DND-41 (cell line): Measurements from ENCODE around the gene ASIC3.

ENCODE experiments used
- ATAC-seq: fragments of 200-7000 bp; cut with Tn5 transposase; 3 replicates; pipeline ENCODE4 v1.9.1; 2021; ENCODE audit warnings: low read depth; ENCODE audit not compliant: insufficient read depth
- DNase-seq: peaks from one replicate; pipeline ENCODE4 v3.0.0-alpha.2; 2020
- H2AFZ ChIP-seq: 2 replicates; pipeline ENCODE4 v1.6.0; 2012; ENCODE audit warnings: low read depth, low read length
- H3K27ac ChIP-seq: 2 replicates; pipeline ENCODE4 v1.5.1; 2012; ENCODE audit warnings: low read length, inconsistent platforms
- H3K27me3 ChIP-seq: fragments of 200-600 bp; sonication (generic); 2 replicates; pipeline ENCODE4 v1.6.0; 2012; ENCODE audit warnings: low read length, mild to moderate bottlenecking, inconsistent platforms; ENCODE audit not compliant: insufficient read depth, poor library complexity
- H3K36me3 ChIP-seq: 2 replicates; pipeline ENCODE4 v1.5.1; 2012; ENCODE audit warnings: low read length, inconsistent platforms; ENCODE audit not compliant: insufficient read depth
- H3K4me1 ChIP-seq: 2 replicates; pipeline ENCODE4 v1.5.1; 2012; ENCODE audit warnings: mild to moderate bottlenecking, low read length; ENCODE audit not compliant: insufficient read depth
- H3K4me2 ChIP-seq: 2 replicates; pipeline ENCODE4 v1.6.0; 2012; ENCODE audit warnings: mild to moderate bottlenecking, moderate library complexity, low read length, inconsistent platforms; ENCODE audit not compliant: insufficient read depth
- H3K4me3 ChIP-seq, 2 experiments: fragments of 200-600 bp in 1 of 2; shearing (Covaris generic) in 1 of 2; 2 replicates each; pipeline ENCODE4 v1.5.1; 2012 to 2016; ENCODE audit warnings: inconsistent platforms in 2 of 2, low read length in 2 of 2, mild to moderate bottlenecking in 2 of 2, low read depth in 1 of 2, moderate library complexity in 1 of 2
- H3K79me2 ChIP-seq: 2 replicates; pipeline ENCODE4 v1.6.0; 2012; ENCODE audit warnings: low read length, inconsistent platforms; ENCODE audit not compliant: insufficient read depth
- H3K9ac ChIP-seq: 2 replicates; pipeline ENCODE4 v1.6.0; 2012; ENCODE audit warnings: low read depth, mild to moderate bottlenecking, inconsistent platforms, low read length, moderate library complexity
- H3K9me3 ChIP-seq: 2 replicates; pipeline ENCODE4 v1.5.1; 2012; ENCODE audit warnings: low read length, moderate library complexity, mild to moderate bottlenecking, inconsistent platforms; ENCODE audit not compliant: insufficient read depth, severe bottlenecking
- H4K20me1 ChIP-seq: 2 replicates; pipeline ENCODE4 v1.6.0; 2012; ENCODE audit warnings: low read length; ENCODE audit not compliant: insufficient read depth
- EZH2 ChIP-seq: IDR thresholded peaks from 3 replicates; pipeline ENCODE4 v1.6.1; 2012; ENCODE audit warnings: borderline replicate concordance, low read depth, mild to moderate bottlenecking, moderate library complexity, low read length, inconsistent platforms; ENCODE audit not compliant: severe bottlenecking
- TF ChIP-seq, protein P1 (sequence below): IDR thresholded peaks from 2 replicates; pipeline ENCODE4 v1.5.1; 2012; ENCODE audit warnings: borderline replicate concordance, low read length, moderate library complexity, mild to moderate bottlenecking; ENCODE audit not compliant: poor library complexity, severe bottlenecking; ENCODE audit errors: extremely low read depth

ASIC3 gene

DNA sequence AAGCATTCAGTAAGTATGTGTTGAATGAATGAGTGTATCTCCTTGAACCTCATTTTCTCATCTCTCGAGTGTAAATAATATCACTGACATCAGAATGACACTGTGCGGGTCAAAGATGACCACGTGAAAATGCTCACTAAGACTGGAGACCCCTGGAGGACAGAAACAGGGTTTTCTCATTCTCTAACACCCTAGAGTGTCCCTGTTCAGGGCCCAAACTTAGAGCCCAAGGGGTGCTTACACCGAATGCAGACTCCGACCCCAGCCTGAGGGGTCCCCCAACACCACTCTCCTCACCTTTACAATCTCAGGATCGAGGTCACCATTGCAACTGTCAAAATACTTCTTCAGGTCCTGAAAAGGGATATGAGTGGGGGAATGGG is 7.9 kb downstream of the ASIC3 start:
- Histone ChIP-seq H3K27me3 (no peaks in the 10 kb centered on the region), H3K4me2 (peak overlapping the region; percentile 96), H3K36me3 (peaks cover 4% of the 10 kb centered on the region), H3K4me1 (peaks cover 53% of the 10 kb centered on the region), H4K20me1 (peaks cover 27% of the 10 kb centered on the region), H3K9ac (no peak overlapping the region), H3K27ac (no peak overlapping the region), H3K9me3 (no peaks in the 10 kb centered on the region), H3K79me2 (peaks cover 24% of the 10 kb centered on the region), H2AFZ (no peak overlapping the region), H3K4me3 (peak overlapping the region in 1 of 2 experiments; percentile 85; a peak in 1 of 4 replicates)
- DNase-seq, result no peak
- no peak for TF ChIP-seq EZH2
- TF ChIP-seq, protein P1, sequence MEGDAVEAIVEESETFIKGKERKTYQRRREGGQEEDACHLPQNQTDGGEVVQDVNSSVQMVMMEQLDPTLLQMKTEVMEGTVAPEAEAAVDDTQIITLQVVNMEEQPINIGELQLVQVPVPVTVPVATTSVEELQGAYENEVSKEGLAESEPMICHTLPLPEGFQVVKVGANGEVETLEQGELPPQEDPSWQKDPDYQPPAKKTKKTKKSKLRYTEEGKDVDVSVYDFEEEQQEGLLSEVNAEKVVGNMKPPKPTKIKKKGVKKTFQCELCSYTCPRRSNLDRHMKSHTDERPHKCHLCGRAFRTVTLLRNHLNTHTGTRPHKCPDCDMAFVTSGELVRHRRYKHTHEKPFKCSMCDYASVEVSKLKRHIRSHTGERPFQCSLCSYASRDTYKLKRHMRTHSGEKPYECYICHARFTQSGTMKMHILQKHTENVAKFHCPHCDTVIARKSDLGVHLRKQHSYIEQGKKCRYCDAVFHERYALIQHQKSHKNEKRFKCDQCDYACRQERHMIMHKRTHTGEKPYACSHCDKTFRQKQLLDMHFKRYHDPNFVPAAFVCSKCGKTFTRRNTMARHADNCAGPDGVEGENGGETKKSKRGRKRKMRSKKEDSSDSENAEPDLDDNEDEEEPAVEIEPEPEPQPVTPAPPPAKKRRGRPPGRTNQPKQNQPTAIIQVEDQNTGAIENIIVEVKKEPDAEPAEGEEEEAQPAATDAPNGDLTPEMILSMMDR, result no peak
- no peak for ATAC-seq

DNA sequence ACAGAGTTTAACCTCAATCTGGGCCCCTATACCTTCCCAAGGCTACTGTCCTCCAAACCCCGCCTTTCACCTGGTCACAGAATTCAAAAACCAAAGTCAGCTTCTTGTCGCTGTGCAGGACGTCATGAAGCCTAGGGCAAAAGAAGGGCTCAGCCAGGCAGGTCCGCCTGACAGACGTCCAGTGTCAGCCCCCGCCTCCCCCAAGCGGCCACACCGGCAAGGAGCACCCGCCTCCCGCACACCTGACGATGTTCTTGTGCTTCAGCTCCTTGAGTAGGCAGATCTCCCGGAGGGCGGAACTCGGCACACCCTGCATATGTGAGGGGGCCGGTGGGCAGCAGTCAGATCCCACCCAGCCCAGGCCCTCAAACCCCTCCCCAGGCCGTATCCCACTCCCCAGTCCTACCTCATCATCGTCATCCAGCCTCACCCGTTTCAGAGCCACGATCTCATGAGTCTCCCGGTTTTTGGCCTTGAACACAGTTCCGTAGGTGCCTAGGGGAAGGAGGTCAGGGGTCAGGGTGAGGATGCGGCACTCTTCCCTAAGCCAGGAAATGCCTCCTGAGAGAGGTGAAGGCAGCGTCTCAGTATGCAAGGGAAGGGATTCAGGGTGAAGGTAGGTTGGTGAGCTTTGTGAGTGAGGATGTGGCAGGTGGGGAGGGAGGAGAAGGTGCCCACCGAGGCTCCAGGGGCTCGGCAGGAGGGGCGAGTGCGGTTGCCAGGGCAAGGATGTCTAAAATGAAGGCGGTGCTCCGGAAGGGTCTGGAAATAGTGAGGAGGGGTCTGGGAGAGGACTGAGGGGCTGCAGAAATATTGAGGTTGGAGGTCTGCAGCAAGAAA is 8.6 kb downstream of the ASIC3 start:
- H3K4me2 ChIP-seq, result peak overlapping the region; percentile 96
- TF ChIP-seq EZH2, result no peak
- TF ChIP-seq, protein P1, result no peak
- no peak for DNase-seq
- H4K20me1 ChIP-seq, result peaks cover 29% of the 10 kb centered on the region
- H3K36me3 ChIP-seq, result peaks cover 10% of the 10 kb centered on the region
- H3K79me2 ChIP-seq, result peaks cover 30% of the 10 kb centered on the region
- H3K9ac ChIP-seq, result peak overlapping the region; percentile 68
- peak overlapping the region; percentile 92 for H3K27ac ChIP-seq
- H3K4me1 ChIP-seq, result peaks cover 53% of the 10 kb centered on the region
- no peaks in the 10 kb centered on the region for H3K9me3 ChIP-seq
- H2AFZ ChIP-seq, result peak overlapping the region; percentile 85
- peak overlapping the region; percentile 62 to 85 for H3K4me3 ChIP-seq
- no peaks in the 10 kb centered on the region for H3K27me3 ChIP-seq
- ATAC-seq, result no peak

DNA sequence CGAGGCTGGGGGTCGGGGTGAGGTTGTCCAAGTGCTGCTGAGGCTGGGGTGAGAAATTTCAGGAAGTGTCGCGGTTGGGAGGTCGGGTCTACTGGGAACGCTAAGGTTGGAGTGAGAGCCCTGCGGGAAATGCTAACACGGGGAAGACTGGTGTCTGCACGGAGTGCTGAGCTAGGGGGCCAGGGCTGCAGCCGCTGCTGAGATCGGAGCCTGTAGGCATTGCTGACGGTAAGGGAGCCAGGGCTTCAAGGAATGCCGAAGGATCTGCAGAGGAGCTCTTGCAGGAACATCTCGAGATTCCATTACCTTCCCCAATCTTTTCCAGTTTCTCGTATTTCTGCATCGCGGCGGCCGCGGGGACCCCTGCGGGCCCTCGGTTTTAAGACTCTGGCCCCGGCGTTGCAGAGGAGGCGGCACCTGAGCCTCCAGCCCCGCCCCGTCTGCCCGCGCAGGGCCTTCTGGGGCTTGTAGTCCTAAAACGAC is 9.2 kb downstream of the ASIC3 start, which contains the start of gene CDK5:
Gene CDK5 (minus strand): TSS at position 392 of the 483 bp plus-strand sequence. CDS start 49 bp downstream, at position 343.
- no peak for TF ChIP-seq EZH2
- TF ChIP-seq, protein P1, result no peak
- peaks cover 36% of the 10 kb centered on the region for H3K79me2 ChIP-seq
- peak; percentile 20 for ATAC-seq
- H3K9me3 ChIP-seq, result no peaks in the 10 kb centered on the region
- H3K27me3 ChIP-seq, result no peaks in the 10 kb centered on the region
- peak within 1 kb of the TSS; percentile 84 to 85 for H3K4me3 ChIP-seq
- H3K27ac ChIP-seq, result peak within 1 kb of the TSS; percentile 92
- H4K20me1 ChIP-seq, result peaks cover 29% of the 10 kb centered on the region
- peak within 1 kb of the TSS; percentile 68 for H3K9ac ChIP-seq
- peaks cover 16% of the 10 kb centered on the region for H3K36me3 ChIP-seq
- H2AFZ ChIP-seq, result peak within 1 kb of the TSS; percentile 92
- H3K4me2 ChIP-seq, result peak within 1 kb of the TSS; percentile 96
- DNase-seq, result no peak
- H3K4me1 ChIP-seq, result peaks cover 53% of the 10 kb centered on the region
